HG03066 (cell line): ENCODE results near the gene PIGT.
"Not testable (repeated sequence)": the region's sequence is repeated elsewhere in the genome, so short reads cannot be mapped to it uniquely, and the experiment has no call there.

Experiments
- ATAC-seq: cut with Tn5 transposase; IDR thresholded peaks from one replicate; pipeline ENCODE4 v1.9.1; 2021; ENCODE audit warnings: low read depth; ENCODE audit not compliant: unreplicated experiment

PIGT gene

DNA sequence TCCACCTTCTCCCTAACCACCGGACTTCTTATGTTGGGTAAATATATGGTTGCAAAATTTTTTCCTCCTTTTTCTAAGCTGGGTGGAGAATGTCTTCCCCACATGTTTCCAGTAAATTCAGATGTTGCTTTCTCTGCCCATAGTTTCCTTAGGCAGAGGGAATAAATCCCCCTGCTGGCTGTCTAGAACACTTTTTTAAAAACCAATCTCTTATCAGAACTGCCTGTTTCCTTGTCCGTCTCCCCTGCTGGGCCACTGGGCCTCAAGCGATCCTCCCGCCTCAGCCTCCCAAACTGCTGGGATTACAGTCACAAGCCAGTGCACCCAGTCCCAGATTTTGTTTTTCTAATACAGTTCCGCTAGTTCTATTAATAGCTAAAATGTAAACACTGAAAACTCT is 43.7 kb downstream of the PIGT start:
- ATAC-seq, result no peak

DNA sequence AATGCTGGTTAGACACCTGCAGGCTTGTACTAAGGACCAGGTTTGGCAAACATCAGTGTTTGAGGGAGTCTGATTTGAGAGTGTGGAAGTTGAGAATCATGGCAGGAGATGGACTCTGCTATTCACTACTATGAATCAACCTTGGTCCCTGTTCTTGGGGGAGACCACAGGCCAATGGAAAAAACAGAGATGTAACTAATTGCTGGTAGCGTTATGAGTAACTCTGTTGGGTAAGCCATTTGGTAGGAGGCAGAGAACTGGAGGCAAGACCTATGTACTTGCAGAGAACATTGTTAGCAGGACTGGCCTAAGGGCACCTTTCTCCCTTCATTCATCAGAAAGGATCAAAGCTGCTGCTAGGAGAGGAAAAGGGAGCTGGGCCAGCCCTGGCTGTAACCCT is 45.3 kb downstream of the PIGT start:
- ATAC-seq, result no peak

DNA sequence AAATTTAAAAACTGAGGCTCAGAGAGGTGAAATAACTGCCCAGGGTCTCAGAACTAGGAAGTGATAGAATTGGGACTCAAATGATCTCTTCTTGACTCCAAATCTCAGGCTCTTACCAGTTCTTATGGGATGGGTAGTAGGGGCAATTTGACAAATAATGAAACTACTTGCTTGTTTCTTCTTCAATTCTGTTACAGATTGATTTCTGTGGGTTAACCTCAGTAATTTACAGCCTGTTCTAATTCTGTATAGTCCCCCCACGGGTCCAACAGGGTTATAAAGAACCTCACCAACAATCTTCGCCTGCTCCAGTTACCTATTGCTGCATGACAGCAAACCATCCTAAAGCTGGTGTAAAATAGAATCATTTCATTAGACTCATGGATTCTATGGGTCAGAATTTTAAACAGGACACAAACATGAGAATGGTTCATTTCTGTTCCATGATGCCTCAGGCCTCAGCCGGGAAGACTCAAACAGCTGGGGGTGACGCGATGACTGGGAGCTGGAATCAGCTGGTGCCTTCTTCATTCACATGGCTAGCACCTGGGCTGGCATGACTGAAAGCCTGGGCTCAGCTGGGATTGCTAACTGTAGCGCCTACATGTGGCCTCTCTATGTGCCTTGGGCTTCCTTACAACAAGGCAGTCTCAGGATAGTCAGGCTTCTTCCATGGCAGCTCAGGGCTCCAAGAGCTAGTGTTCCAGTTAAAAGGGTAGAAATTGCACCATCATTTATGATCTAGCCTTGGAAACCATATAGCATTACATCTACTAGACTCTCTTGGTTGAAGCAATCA is 47.0 kb downstream of the PIGT start:
- ATAC-seq, result no peak

- no peak for ATAC-seq
These were observed 47.8 kb downstream of the PIGT start for GRCh38 chr20:45463709-45464108.

DNA sequence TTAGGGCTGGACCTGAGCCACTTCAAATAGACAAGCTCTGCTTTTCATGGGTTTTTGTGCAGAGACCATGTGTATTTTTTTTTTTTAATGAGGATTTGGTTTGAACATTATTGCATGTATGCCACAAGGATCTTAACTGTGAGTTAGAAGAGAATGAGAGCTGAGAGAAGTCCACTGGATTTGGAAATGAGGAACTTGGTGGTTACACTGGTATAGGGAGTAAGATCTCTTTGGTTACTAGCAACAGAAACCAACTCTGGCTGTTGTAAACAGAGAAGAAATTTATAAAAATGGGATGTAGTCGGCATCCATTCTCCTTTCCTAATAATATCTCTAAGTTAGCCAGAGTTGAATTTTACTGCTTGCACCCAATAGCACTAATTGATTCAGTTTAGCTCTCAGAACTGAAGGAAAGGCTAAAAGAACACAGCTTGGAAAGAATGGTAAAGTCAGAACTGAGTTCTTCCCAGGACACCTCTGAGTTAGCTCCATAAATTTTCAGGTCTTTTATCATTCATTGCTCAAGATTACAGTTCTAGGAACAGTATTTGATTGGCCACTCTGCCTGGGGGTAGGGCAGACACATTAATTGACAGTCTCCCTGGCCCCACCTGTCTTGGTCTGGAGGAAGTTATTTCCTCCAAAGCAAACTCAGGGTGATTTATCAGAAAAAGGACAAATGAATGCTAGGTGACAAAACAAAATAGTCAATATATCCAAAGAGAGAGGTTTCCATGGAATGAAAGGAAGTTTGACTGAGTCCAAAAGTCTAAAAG is 49.7 kb downstream of the PIGT start:
- ATAC-seq, result no peak

- ATAC-seq, result no peak
These were observed 51.2 kb downstream of the PIGT start for GRCh38 chr20:45467172-45467571.

- ATAC-seq, result no peak
These were observed 51.9 kb downstream of the PIGT start for GRCh38 chr20:45467861-45468260.

DNA sequence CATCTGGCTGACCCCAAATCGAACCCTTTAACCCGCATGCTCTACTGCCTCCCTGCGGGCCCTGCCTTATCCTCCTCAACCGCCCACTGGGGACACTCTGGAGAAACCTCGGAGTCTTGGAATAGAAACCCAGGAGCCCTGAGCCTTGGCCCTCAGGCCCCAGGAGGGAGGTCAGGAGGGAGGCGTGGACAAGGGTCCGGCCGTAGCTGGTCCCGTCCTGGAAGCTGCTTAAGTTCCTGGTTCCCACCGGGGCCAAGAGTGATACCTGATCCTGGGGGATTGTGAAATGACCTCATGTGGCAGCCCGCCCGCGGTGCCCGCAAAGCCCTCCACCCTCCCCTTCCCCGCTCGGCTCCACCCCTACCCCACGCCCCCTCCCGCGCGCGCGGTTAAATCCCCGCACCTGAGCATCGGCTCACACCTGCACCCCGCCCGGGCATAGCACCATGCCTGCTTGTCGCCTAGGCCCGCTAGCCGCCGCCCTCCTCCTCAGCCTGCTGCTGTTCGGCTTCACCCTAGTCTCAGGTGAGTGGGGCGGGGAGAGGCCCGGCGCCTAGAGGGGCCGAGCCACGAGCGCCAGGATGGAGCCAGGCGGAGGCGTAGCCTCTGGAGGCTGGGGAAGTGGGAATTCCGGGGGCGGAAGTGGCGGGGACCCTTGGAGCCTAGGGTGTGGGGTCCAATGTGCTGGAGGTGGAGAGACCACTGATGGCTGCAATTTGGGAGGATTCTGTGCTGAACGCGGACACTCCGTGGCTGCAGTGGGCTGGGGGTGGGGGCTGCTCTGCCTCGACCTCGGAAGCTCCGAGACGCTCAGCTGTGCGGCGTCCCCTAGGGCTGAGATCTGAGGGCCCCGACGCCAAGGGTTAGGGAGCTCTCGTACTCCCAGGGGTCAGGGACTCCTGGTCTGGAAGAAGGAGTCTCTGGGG is 53.7 kb downstream of the PIGT start, which contains the start of gene WFDC2:
WFDC2 (plus strand) TSS at position 418 of the 926 bp plus-strand sequence; CDS start at position 447, 29 bp downstream.
- ATAC-seq, result no peak

DNA sequence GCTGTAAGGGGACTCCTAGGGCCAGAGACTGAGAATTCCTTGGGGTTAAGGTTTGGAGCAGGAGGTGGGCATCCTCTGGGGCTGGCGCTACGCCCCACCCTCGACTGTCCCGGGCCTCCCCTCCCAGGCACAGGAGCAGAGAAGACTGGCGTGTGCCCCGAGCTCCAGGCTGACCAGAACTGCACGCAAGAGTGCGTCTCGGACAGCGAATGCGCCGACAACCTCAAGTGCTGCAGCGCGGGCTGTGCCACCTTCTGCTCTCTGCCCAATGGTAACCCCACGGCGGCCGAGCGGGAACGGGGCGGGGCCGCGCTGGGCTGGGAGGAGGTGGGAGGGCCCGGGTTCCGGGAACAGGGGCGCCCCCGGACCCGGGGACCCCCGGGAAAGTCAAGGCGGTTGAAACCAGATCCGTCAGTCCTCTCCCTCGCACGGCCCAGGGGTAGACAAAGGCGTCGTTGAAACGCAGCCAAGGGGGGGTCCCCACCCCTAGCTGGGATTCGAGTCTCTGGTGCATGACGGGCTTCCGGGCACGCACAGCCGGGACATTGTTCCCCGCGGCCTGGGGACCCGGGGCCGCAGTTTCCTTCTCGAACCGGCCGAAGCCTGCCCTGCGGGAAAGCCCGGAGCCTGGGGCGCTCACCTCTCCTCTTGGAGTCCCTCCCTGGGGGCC is 54.5 kb downstream of the PIGT start:
- ATAC-seq, result peak; percentile 52

- ATAC-seq, result no peak
These were observed 55.0 kb downstream of the PIGT start for GRCh38 chr20:45470937-45471336.

DNA sequence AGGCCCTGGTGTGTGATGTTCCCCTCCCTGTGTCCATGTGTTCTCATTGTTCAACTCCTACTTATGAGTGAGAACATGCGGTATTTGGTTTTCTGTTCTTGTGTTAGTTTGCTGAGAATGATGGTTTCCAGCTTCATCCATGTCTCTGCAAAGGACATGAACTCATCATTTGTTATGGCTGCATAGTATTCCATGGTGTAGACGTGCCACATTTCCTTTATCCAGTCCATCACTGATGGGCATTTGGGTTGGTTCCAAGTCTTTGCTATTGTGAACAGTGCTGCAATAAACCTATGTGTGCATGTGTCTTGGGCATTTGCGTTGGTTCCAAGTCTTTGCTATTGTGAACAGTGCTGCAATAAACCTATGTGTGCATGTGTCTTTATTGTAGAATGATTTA is 56.3 kb downstream of the PIGT start:
- ATAC-seq, result not testable (repeated sequence)
